GM10266 (cell line): Measurements from ENCODE around the gene SLC35A3.
A peak's percentile ranks its signal among the peaks of the same experiment; 100 is the strongest.

Experiments used
- DNase-seq: peaks from one replicate; pipeline ENCODE4 v3.0.0; 2012; ENCODE audit errors: extremely low spot score
- TF ChIP-seq, protein P1 (sequence below): IDR thresholded peaks from 2 replicates; pipeline ENCODE4 v1.5.1; 2012; ENCODE audit warnings: mild to moderate bottlenecking, low read depth; ENCODE audit not compliant: control insufficient read depth, insufficient read depth; ENCODE audit errors: missing control alignments

Gene SLC35A3

DNA sequence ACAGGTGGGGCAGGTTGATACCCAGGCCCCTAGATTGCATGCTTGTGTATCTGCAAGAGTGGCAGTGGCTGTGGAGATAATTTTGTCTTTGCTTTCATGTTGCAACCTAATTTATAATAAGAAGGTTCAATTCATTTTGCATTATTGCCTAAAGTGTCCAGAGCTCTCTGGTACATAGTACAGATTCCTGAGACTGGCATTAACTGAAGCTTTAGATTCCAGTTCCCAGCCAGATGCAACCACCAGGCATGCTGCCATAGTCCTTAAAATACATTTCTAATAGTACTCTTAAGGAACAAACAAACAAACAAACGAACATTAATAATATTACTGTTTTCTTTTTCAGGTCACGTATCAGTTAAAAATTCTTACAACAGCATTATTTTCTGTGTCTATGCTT is 36.9 kb downstream of the SLC35A3 start:
- TF ChIP-seq, protein P1, sequence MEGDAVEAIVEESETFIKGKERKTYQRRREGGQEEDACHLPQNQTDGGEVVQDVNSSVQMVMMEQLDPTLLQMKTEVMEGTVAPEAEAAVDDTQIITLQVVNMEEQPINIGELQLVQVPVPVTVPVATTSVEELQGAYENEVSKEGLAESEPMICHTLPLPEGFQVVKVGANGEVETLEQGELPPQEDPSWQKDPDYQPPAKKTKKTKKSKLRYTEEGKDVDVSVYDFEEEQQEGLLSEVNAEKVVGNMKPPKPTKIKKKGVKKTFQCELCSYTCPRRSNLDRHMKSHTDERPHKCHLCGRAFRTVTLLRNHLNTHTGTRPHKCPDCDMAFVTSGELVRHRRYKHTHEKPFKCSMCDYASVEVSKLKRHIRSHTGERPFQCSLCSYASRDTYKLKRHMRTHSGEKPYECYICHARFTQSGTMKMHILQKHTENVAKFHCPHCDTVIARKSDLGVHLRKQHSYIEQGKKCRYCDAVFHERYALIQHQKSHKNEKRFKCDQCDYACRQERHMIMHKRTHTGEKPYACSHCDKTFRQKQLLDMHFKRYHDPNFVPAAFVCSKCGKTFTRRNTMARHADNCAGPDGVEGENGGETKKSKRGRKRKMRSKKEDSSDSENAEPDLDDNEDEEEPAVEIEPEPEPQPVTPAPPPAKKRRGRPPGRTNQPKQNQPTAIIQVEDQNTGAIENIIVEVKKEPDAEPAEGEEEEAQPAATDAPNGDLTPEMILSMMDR: no peak
- DNase-seq: no peak

DNA sequence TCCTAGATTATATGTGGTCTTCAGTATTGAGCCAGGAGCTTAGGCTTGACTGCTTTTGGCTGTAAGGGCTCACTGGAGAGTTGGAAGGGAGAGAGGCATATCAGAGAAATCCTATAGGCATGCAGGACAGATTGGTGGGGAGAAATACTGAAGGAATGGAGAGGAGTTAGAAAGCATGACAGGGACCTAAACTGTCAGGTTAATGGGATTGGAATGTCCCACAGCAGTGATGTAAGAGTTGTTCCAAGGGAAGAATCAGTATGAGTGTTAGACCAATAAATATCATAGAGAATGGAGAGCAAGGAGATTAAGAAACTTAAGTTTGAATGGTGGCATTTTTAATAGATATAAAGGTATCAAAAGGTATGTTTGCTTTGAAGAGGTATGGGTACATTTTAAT is 39.7 kb downstream of the SLC35A3 start:
- no peak for DNase-seq
- TF ChIP-seq, protein P1: no peak

DNA sequence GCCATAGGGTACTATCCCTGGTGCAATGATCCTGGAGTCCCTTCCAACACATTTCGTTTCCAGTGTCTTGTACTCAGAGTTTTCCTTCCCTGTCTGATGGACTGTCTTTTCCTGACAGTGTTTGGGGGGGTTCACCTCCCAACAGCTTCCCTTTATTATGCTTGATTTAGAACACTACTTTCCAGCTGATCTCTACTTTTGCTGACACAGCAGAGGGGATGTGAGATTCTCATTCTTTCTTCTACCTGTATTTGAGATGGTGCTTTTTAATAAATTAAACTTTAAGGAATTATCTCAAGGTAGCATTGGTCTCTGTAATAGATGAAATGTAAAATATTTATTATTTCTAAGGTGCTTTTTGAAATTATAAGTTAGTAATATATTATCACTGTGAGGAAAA is 41.0 kb downstream of the SLC35A3 start:
- DNase-seq: no peak
- TF ChIP-seq, protein P1: no peak

DNA sequence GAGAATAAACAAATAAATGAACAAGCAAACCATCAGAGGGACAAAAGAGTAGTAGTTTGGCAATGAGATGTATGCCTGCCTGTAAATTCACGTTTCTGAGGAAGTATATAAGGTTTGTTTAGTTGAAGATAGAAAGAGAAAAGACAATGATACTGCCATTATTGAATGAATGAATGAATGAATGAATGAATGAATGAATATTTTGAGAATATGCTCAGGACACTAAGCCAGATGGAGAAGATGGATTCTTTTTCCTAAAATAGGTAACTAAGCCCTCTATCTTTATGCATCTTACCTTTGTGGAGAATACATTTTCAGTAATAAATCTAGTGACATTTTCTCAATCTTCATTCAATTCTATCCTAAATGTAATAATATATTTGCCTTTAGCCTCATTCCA is 49.4 kb downstream of the SLC35A3 start:
- DNase-seq: no peak
- TF ChIP-seq, protein P1: no peak

DNA sequence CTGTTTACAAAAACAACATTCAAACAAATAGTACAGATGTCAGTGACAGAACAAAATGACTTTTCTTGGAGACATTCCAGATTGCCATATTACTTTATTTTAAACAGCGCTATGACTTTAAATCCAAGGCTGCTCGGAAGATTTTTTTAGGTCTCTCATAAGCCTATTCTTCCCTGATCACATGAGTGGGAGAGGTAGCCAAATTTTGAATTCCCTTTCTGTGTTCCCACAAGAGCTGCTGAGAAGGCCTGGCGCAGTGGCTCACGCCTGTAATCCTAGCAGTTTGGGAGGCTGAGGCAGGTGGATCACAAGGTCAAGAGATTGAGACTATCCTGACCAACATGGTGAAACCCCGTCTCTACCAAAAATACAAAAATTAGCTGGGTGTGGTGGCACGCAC is 53.7 kb downstream of the SLC35A3 start:
- TF ChIP-seq, protein P1: no peak
- no peak for DNase-seq

DNA sequence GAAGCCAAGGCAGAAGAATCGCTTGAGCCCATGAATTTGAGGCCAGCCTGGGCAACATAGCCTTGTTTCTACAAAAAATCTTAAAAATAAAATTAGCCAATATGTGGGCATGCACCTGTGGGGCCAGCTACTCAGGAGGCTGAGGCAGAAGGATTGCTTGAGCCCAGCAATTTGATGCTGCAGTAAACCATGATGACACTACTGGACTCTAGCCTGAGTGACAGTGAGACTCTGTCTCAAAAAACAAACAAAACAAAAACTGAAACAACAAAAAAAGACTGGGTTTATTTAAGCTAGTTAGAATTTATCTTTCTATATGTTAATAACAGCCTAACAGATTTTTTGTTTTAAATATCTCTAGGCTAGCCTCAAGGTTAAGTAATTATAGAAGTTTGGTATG is 57.4 kb downstream of the SLC35A3 start:
- no peak for DNase-seq
- TF ChIP-seq, protein P1: no peak

DNA sequence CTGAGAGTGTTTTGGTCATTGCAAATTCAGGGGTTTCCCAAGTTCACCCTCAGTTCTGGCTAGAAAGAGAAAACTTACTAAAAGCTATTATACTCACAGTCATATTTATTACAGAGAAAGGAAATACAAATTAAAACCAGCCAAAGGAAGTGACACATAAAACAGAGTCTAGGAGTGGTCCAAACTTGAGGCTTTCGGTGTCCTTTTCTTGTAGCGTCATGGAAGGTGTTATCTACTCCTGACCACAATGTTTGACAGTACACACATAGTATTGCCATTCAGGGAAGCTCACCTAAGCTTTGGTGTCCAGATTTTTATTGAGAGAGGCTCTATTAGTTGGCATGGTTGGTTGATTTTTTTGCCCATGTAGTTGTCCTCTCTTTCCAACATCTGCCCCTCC is 59.0 kb downstream of the SLC35A3 start:
- TF ChIP-seq, protein P1: no peak
- no peak for DNase-seq

DNA sequence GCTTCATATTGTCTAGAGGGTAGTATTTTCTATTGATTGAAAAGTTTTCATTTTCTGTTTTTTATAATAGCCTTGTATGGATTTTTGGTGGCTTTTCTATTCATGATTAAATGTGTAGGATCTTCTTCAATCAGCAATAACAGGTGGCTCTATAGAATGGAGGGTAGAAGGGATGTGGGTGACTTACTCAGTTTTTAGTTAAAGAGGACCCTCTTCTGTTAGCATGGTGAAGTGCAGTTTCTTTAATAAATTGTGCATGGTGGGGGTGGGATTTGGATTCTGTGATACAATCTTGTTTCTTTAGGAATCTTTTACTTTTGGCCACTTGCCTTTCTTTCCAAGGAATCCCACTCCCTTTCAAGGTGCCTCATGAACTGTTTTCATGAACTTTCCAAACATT is 64.7 kb downstream of the SLC35A3 start:
- peak; percentile 34 for DNase-seq
- TF ChIP-seq, protein P1: peak; percentile 39
